Stimulated activated CD8-positive, alpha-beta memory T cell treated with anti-CD3 and anti-CD28 coated beads, Interleukin-4, amount 100 ng/mL, for 1 hour (primary cell): ENCODE results near the gene TCP11.
"Not testable (repeated sequence)": the region's sequence is repeated elsewhere in the genome, so short reads cannot be mapped to it uniquely, and the experiment has no call there.

Experiments used
- DNase-seq, 2 donors: peaks; one replicate each; pipeline ENCODE4 v3.0.0-alpha.2; 2020; ENCODE audit warnings: low read depth in 2 of 2, low spot score in 1 of 2

TCP11 gene

DNA sequence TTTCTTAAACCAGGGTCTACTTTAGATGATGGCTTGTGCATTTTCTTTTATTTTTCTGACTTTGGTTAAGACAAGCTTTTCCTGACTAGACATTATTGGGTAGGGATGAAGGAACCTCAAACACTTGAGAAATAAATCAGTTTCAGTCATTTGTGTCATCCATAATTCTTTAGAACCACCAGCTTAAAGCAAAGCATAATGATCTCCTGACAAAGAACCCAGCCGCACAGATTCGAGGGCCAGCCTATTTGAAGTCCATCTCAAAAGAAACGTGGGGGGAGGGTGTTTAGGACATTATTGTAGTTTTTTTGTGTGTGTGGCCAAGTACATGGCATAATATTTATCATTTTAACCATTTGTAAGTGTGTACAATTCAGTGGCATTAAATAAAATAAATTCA, 6.3 kb upstream of the TCP11 start:
- DNase-seq = no peak

DNA sequence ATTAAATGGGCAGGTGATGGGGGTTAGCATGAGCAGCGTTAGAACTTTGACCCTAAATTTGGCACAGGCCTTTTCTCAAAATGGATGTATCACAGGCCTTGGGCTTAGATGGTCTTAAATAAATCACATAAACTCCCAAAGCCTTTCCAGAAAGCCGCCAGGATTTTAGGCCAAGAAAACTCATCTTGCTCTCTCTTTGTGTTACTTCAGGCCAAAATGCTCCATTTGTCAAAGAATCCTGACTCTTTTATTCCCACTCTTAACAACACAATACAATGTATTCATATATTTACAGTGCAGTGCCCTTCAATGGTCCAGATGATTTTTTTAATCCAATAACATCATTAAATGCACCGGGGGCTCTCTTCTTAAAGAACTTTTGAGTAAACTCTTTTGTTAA, 5.9 kb upstream of the TCP11 start:
- DNase-seq = no peak

DNA sequence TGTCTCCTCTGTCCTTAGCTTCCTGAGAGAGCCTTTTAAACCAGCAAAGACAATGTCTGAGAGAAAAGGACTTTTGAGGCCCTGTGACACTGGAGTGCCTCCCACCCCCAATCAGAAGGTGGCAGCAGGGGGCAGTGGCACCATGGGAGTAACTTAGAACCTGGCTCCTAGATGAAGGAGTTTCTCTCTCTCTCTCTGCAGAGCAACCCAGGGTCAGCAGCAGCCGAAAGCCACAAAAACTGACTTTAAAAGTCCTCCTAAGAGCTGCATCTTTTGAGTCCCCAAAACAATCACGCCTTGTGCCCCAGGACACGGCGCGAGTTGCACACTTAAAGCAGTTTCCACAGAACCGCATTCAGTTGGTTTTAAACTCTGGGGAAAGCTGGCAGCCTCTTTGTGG, 5.3 kb upstream of the TCP11 start:
- no peak for DNase-seq

DNA sequence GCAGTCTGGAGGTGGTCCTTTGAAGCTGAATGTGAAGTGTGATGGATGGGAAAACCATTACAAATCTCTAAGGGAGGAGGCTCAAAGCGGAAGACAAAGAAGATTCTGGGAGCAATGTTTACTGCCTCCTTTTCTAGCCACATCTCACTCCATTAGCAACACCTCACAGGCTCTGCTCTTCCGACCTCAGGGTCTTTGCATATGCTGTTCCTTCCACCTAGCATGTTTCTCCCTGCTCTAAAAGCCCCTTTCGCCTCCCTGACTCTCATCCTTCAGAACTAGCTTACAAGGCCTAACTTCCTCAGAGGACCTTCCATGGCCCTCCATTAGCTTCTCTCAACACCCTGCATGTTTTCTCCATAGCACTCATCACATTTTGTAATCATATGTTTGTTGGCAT, 4.6 kb upstream of the TCP11 start:
- no peak for DNase-seq

DNA sequence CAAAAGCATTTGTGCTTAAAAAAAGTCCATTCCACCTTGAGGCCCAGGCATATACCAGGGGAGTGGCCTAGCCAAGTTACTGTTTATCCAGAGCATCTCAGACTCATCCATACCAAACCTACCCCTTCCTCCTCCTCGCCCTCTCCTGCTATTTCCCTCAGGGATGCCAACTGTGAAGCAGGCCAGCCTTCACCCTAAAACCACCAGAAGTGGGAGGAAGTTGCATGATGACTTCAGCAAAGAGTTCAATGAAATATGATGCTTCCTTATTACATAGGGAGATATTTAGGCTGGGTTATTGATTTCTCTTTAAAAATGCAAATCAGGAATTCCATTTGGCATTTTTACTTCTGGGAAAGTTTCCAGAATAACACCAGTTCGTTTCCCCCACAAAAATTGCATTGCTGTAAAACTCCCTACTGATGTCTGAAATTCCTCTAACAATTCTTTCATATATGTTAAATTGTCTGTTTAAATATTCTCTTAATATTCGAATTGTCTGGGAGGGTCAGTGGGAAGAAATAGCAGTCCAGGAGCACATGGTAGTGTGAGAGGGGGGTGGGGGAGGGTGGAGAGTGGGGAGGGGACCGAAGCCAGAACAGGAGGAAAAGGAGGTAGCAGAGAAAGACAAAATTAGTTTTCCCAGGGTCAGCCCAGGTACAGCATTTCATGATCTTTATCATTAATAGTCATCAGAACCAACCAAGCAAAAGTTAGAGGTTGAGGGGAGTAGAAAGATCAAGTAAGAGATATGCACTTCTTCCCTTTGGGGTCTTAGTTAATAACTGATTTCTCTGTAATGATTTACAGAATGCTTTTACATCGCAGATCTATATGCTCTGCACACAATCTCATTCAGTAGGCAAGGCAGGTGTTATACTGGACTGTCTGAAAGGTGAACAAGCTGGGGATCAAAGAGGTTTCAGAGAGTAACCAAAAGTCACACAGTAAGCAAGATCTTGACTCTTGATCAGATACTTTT, 1.7 kb upstream of the TCP11 start:
- DNase-seq = no peak

DNA sequence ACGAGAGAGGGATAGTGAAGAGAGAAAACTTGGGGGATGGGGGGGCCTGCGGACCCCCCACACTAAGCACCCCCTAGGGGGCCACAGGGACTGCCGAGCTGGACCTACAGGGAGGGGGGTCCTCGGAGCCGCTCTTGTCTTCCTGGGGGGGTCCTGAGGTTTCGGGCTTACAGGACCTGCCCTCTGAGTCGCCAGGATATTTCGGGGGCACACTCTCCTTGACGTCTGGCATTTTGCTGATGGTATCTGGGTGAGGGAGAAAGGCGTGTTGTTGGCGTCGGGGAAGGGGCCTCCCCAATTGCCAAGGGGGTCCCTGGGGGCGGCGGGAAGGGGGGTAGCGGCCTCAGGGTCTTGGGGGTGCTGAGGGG, 516 bp downstream of the TCP11 start:
- no peak for DNase-seq

DNA sequence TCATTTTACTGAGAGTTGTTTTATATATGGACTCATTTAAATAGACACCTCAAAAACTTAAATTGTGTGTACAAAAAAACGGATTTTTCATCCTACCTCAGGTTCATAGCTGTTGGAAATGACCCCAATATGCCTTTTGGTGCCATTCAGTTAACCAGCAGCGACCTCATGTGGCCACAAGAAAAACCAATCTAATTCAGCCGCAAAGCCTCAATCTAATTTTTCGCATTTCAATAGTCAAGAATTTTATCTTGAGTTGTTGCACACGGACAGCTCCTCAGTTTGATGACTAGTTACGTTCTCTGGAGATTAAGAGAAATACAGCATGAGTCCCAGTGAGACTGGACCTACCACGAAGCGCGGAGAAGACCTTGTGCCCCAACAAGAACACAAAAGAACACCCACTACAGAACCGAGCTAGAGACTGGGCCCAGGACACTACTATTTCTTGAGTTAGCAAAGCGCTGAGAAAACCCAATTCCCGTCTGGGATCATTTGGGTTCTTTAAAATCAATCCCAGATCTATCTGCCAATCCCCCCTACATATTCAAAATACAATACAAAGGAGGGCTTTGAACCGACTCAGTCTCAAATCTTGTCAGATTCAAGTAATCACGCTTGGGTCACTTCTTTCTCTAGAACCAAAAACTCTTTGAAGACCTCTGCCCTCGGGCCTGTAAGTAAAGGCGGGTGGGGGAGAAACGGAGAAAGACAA, 1.1 kb downstream of the TCP11 start:
- DNase-seq = peak in 1 of 2 donors; percentile 27

DNA sequence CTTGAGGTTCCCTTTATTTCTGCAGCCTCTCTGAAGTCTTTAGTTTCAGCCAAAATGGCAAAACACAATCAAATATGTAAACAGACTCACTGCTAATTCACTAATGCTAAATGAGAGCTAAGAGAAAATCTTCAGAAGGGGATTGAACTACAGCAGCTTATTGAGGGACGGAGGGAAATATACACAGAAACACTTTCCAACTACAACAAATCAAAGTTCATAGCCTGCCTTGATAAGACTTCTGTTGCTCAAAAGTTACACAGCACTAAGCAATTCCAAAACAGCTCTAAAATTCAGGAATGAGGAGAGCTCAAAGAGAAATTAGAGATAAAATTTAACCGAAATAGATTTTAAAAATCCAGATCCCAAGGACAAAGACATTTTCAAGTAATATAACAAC, 1.7 kb downstream of the TCP11 start:
- DNase-seq = no peak

DNA sequence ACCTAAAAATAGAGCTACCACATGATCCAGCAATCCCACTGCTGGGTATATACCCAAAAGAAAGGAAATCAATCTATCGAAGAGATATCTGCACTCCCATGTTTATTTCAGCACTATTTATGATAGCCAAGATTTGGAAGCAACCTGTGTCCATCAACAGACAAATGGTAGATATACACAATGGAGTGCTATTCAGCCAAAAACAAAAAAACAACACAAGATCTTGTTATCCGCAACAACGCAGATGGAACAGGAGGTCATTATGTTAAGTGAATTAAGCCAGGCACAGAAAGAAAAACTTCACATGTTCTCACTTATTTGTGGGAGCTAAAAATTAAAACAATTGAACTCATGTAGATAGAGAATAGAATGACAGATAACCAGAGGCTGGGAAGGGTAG, 2.9 kb downstream of the TCP11 start:
- DNase-seq = not testable (repeated sequence)

DNA sequence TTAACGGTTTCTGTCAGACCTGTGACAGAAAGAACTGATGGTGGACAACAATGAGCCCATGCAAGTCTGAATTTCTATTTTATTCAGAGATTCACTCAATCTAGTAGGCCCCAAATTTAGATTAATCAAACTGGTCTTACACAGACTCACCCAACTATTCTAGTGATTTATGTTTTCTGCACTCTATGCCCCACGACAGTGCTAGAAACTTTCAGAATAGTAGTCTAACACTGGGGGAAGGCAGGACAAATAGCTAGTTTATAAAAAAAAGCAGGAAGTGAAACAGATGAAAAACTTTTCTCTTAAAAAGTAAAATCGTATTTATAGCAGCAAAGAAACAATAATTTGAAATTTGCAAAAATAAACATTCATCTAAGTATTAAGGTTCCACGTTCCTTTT, 5.0 kb downstream of the TCP11 start:
- DNase-seq = no peak

DNA sequence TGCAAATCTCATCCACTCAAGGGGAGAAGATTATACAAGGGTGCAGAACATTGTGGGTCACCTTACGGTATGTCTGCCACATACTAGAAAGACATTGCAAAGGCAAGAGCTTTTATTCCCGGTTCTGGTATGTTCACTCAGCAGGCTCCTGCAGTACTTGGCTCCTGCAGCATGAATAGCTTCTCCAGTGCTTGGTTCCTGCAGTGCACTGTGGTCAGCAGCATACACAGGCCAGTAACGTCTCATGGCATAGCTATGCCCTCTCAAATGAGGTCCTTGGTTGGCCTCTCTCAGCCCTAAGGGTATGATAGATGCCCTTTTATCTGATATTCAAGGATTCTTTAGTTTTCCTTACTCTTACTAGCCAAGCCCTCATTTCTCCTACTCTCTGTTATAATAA, 12.6 kb downstream of the TCP11 start:
- no peak for DNase-seq

DNA sequence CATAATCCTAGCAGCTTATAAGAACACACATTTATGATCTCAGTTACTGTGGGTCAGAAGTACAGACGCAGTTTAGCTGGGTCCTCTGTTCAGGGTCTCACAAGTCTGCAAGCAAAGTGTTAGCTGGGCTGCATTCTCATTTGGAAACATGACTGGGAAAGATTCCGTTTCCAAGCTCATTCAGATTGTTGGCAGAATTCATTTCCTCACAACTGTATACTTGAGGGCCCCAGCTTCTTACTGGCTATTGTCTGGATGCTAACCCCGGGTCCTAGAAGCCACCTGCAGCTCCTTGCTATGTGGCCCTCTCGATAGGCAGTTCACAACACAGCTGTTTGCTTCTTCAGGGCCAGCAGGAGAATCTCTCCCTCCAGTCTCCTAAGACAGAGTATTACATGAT, 13.1 kb downstream of the TCP11 start:
- DNase-seq = no peak

DNA sequence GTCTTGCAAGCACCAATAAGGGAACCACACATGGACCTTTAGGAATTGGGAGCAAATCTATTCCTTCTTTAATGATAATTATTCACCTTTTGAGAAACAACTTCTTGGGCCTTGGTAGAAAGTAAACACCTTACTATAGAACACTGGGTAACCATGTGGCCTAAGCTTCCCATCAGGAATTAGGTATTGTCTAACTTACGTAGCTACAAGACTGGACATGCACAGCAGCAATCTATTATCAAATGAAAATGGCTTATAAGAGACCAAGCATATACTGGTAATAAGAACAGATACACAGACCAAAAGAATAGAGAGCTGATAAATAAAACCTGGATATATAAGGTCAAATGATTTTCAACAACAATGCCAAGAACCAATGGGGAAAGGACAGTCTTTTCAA, 16.8 kb downstream of the TCP11 start:
- no peak for DNase-seq

DNA sequence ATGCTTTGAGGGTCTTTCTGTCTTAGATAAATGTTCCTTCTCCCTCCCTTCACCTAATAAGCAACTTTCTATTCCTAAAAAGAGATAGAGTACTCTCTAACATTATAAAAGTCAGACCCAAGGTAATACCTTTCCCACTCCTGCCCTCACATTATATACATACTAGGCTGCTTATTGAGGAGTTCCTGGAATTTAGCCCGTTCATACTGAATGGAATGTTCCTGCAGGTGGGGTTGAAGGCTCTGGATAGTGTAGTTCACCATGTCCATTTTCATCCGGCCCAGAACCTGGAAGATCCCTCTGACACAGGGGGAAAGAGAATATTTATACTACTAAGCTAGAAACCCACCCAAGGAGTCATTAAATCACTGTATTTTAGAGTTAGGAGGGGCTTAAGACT, 20.4 kb downstream of the TCP11 start:
- no peak for DNase-seq

DNA sequence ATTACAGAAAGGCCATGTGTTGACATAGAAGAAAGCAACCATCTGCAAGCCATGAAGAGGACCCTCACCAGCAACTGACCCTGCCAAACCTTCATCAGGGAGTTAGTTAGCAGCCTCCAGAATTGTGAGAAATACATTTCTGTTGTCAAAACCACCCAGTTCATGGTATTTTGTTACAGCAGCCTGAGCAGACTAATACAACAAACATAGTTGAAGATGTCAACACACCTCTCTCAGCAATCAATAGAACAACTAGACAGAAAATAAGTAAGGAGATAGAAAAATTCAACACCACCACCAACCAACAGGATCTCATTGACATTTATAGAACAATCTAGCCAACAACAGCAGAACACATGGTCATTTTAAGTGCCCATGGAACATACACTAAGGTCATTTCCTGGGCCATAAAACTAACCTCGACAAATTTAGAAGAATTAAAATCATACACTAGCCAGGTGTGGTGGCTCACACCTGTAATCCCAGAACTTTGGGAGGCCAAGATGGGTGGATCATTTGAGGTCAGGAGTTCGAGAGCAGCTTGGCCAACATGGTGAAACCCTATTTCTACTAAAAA, 32.7 kb downstream of the TCP11 start:
- DNase-seq = no peak

DNA sequence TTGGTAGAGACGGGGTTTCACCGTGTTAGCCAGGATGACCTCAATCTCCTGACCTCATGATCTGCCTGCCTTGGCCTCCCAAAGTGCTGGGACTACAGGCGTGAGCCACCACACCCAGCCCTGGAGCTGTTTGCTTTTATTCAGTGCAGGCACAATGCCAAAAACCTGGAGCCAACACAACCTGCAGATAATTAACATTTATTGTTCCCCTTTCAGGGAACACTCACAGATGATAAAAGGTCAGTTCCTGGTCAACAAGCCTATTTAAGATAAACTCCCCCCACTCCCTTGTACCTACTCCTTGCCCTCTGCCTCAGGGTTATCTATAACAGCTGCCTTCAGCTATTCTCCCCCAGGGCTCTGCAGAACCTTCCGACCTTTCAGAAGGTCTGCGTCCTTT, 33.4 kb downstream of the TCP11 start:
- not testable (repeated sequence) for DNase-seq

DNA sequence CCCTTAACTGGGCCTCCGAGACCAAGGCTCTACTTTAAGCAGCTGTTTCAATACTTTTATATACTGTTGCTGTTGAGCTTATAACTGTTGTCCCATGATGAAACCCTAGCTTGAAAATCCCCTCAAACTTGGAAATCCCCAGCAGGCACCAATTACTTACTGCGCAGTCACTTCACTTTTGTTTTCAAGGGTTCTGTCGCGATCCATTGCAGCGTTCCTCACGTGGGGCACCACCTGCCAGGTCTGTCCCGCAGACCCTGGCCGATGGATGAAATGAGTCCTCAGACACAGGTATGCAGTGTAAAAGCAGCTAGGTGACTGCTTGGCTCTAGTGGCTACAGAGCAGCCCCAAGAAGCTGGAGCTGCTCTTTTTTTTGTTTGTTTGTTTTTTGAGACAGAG, 33.9 kb downstream of the TCP11 start:
- not testable (repeated sequence) for DNase-seq

DNA sequence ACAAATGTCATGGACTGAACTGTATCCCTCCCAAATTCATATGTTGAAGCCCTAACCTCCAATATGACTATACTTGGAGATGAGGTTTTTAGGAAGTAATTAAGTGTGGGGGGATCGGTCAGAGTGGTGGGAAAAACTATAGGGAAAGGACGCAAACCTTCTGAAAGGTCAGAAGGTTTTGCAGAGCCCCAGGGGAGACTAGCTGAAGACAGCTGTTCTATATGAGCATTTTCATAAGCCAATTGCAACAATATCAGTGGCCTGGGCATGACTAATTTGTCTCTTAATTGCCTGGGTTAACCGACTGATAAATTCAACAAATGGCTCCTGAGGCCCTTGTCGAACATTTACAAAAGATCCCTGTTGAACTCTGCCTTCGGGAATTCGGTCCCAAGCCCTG, 35.1 kb downstream of the TCP11 start:
- DNase-seq = not testable (repeated sequence)

DNA sequence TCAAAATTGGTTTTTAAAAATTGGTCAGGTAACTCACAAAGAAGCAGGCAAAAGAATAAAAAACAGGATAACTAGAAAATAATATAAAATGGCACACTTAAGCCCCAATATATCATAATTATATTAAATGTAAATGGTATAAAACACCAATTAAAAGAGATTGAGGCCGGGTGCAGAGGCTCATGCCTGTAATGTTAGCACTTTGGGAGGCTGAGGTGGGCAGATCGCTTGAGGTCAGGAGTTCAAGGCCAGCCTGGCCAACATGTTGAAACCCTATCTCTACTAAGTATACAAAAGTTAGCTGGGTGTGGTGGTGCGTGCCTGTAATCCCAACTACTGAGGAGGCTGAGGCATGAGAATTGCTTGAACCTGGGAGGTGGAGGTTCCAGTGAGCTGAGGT, 36.1 kb downstream of the TCP11 start:
- no peak for DNase-seq

DNA sequence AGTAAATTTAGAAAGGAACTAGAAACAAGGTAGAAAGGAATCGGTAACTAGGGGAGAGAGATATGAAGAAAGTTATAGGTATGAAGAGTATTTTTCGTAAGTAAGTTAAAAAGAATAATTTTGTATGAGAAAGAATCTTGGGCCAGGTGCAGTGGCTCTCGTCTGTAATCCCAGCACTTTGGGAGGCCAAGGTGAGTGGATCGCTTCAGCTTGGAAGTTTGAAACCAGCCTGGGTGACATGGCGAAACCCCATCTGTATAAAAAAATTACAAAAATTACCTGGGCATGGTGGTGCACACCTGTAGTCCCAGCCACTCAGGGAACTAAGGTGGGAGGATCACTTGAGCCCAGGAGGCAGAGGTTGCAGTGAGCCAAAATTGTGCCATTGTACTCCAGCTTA, 42.0 kb downstream of the TCP11 start:
- no peak for DNase-seq

DNA sequence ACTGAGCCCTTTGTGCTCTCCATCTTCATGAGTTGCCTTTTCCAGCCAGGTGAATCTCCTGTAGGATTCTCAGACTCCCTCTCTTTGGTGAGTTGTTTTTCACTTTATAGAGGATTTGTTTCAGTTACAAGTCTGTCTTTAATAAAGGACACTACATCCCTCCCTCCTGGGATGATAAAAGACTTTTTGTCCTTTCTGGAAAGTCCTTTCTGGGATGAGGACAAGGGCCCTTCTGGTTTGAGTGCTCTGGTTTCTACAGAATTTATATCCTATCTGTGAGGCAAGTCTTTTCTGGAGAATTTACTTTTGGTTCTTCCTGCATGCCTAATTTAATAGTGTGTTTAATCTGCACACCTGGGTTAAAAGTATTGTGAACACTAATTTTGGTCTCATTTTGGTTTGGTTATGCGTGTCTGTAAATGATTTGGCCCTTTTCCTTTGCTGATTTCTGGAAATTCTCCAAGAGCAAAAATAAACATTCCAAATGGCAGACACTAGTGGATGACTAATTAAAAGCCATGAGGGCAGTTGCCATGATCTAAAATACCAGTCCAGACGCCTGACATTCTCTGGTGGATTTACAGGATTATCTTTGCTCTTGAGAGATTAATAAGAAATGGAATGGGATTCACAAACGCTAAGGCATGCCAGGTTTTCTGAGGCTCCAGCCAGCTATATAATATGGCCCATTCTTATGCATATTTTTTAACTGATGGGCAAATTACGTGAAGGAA, 44.8 kb downstream of the TCP11 start:
- DNase-seq = no peak

DNA sequence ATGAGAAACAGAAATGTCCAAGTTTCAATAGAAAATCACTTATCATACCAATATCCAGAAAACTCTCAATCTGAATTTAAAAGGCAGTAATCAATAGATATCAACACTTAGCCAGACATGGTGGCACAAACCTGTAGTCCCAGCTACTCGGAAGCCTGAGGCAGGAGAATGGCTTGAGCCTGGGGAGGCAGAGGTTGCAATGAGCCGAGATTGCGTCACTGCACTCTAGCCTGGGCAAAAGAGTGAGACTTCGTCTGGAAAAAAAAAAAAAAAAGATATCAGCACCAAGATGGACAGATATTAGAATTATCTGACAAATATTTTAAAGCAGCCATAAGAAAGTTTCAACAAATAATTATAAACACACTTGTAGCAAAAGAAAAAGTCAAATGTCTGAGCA, 47.0 kb downstream of the TCP11 start:
- DNase-seq = no peak
